ENCODE data around the gene GPR132. TPM values are rescaled to one million over a fixed set of nuclear protein-coding genes. Genes with fewer than 3 reads are reported as not detected.
A peak's percentile ranks its signal among the peaks of the same experiment; 100 is the strongest.

Gene GPR132
- total and polyA plus RNA-seq, 2 donors from 2014 or later, result 0.17 to 4.2 TPM

DNA sequence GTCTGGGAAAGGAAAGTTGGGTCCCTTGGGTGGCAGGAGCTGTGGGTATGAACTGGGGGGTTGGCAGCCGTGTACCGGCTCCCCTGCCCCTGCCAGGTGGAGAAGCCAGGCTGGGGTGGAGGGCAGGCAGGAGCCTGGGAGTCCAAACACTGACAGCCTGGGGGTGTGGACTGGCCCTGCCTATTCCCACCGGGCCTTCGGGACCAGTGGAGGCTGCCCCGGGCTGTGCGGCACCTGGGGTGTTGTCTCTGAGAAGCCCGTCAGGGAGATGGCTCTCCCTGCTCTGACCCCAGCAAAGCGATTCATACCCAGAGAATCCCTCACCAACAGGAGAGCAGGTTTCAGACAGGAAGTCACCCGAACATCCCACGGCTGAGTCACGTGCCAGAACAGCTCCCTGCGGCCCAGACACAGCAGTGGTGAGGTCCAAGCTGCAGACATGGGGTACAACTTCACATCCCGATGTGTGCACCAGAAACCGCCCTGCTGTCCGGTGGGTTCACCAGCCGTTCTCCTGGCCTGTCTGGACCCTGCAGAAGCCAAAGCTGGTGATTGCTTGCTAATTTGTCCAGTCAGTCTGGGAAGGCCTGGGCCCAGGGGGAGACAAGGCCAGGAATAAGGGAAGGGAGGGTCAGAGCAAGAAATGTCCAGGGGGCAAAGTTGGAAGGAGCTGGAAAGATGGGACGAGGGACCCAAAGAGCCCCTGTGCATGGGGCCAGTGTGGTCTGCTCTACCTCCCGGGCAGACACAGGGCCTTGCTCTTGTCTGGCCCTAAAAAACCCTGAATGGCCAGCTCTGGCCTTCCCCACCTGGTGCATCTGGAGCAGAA lies 2.1 kb upstream of the GPR132 start:
- no peaks in the 10 kb centered on the region for H3K9me3 ChIP-seq (ENCODE audit: control insufficient read depth in 2 of 3, insufficient read depth in 1 of 3, low read length in 3 of 3)

DNA sequence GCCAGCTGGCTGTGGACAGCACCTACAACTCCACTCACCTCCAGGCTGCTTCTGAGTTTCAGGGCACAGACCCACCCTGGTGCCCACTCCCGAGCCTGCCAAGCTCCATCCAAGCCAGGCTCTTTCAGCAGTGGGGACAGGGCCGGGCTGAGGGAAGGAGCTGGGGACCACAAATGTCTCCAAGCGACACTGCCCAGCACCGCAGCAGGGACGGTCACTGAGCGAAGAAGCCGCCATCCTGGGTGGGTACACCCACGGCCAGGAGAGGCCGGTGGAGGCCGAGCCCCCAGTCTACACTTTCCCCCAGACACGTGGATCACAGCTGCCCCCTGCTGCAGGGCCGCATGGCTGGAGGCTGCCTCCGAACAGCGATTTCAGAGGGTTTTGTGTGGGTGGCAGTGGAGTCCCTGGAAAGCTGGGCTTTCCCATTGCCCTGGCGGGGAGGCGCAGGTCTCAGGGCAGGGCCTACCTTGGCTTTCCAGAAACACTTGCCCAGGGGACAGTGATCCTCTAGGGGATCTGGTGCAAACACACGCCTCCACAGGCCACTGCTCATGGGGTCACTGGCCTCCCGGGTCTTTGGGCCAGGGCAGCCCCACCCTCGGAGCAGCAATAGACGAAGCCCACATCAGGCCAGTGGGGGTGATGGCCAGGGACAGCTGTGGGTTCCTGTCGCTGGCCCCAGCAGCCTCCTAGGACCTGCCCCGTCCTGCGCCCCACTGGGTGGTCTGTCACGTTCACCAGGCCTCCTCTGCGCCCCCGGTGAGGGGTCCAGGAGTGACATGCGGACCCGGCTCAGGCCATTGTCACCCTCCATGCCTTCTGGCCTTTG lies 1.2 kb upstream of the GPR132 start:
- FAIRE-seq, result no peak

More for the DNA sequence above, 2.1 kb upstream of the GPR132 start:
- Histone ChIP-seq H3K4me1 (ENCODE audit: control insufficient read depth in 2 of 3, insufficient read depth in 2 of 3, low read depth in 1 of 3, low read length in 3 of 3) (peaks cover 0 to 2% (median 0%) of the 10 kb centered on the region in 3 donors), H3K36me3 (ENCODE audit: control insufficient read depth in 2 of 3, insufficient read depth in 3 of 3, low read length in 3 of 3) (no peaks in the 10 kb centered on the region), H3K9ac (ENCODE audit: low read length in 3 of 3) (no peak overlapping the region), H3K27me3 (ENCODE audit: control insufficient read depth, insufficient read depth, low read length) (no peaks in the 10 kb centered on the region), H3K4me3 (ENCODE audit: low read length in 3 of 3) (no peak overlapping the region), H3K27ac (ENCODE audit: low read depth in 2 of 2, low read length in 2 of 2) (no peak overlapping the region)
- intact Hi-C loops (cut with DNase I), result no loop called here
- peak in 2 of 5 donors; percentile 31 to 56 for DNase-seq
- TF ChIP-seq, protein P1, sequence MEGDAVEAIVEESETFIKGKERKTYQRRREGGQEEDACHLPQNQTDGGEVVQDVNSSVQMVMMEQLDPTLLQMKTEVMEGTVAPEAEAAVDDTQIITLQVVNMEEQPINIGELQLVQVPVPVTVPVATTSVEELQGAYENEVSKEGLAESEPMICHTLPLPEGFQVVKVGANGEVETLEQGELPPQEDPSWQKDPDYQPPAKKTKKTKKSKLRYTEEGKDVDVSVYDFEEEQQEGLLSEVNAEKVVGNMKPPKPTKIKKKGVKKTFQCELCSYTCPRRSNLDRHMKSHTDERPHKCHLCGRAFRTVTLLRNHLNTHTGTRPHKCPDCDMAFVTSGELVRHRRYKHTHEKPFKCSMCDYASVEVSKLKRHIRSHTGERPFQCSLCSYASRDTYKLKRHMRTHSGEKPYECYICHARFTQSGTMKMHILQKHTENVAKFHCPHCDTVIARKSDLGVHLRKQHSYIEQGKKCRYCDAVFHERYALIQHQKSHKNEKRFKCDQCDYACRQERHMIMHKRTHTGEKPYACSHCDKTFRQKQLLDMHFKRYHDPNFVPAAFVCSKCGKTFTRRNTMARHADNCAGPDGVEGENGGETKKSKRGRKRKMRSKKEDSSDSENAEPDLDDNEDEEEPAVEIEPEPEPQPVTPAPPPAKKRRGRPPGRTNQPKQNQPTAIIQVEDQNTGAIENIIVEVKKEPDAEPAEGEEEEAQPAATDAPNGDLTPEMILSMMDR (IDR thresholded peaks at IDR 0.05; ENCODE audit: borderline replicate concordance, extremely low read depth, insufficient read depth), result no peak
- no peak for FAIRE-seq

DNA sequence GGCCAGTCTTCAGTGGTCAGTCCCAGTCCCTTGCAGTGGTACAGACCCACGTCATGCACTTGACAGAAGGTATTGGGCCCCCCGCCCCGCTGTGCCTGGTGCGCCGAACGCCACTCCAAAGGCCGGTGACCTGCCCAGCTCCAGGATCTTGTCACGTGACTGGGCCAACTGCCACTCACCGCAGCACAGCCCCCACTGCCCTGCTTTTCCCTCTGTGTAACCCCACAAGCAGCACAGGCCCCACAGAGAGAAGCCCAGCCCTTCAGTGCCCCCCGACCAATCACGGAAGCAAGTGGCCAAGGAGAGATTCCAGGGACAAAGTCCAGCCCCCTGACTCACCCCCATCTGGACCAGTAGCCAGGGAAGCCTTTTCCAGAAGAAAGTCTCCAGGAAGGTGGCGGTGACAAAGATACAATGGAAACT lies 498 bp downstream of the GPR132 start:
- TF ChIP-seq, protein P1 (IDR thresholded peaks at IDR 0.05; ENCODE audit: borderline replicate concordance, extremely low read depth, insufficient read depth), result no peak
- peaks cover 0 to 13% (median 0%) of the 10 kb centered on the region in 3 donors for H3K4me1 ChIP-seq (ENCODE audit: control insufficient read depth in 2 of 3, insufficient read depth in 2 of 3, low read depth in 1 of 3, low read length in 3 of 3)
- no peak overlapping the region for H3K27ac ChIP-seq (ENCODE audit: low read depth in 2 of 2, low read length in 2 of 2)

More for the DNA sequence above, 1.2 kb upstream of the GPR132 start:
- no peak overlapping the region for H3K27ac ChIP-seq (ENCODE audit: low read depth in 2 of 2, low read length in 2 of 2)
- no peak overlapping the region for H3K9ac ChIP-seq (ENCODE audit: low read length in 3 of 3)
- no peak overlapping the region for H3K4me3 ChIP-seq (ENCODE audit: low read length in 3 of 3)
- H3K4me1 ChIP-seq (ENCODE audit: control insufficient read depth in 2 of 3, insufficient read depth in 2 of 3, low read depth in 1 of 3, low read length in 3 of 3), result peaks cover 0 to 4% (median 0%) of the 10 kb centered on the region in 3 donors
- TF ChIP-seq, protein P1 (IDR thresholded peaks at IDR 0.05; ENCODE audit: borderline replicate concordance, extremely low read depth, insufficient read depth), result no peak
- intact Hi-C loops (cut with DNase I), result no loop called here
- no peaks in the 10 kb centered on the region for H3K36me3 ChIP-seq (ENCODE audit: control insufficient read depth in 2 of 3, insufficient read depth in 3 of 3, low read length in 3 of 3)
- H3K27me3 ChIP-seq (ENCODE audit: control insufficient read depth, insufficient read depth, low read length), result no peaks in the 10 kb centered on the region
- no peaks in the 10 kb centered on the region for H3K9me3 ChIP-seq (ENCODE audit: control insufficient read depth in 2 of 3, insufficient read depth in 1 of 3, low read length in 3 of 3)
- DNase-seq, result peak in 2 of 5 donors; percentile 25 to 78

More for the DNA sequence above, 498 bp downstream of the GPR132 start:
- H3K9ac ChIP-seq (ENCODE audit: low read length in 3 of 3), result no peak overlapping the region
- no peaks in the 10 kb centered on the region for H3K36me3 ChIP-seq (ENCODE audit: control insufficient read depth in 2 of 3, insufficient read depth in 3 of 3, low read length in 3 of 3)
- DNase-seq (peak in 3 of 5 donors; percentile 53 to 80 (median 58)), FAIRE-seq (no peak)
- H3K4me3 ChIP-seq (ENCODE audit: low read length in 3 of 3), result no peak overlapping the region
- no peaks in the 10 kb centered on the region for H3K9me3 ChIP-seq (ENCODE audit: control insufficient read depth in 2 of 3, insufficient read depth in 1 of 3, low read length in 3 of 3)
- intact Hi-C loops (cut with DNase I), result no loop called here
- H3K27me3 ChIP-seq (ENCODE audit: control insufficient read depth, insufficient read depth, low read length), result no peaks in the 10 kb centered on the region
